ENCODE data around the gene ACSM2A.
"Not testable (repeated sequence)": the region's sequence is repeated elsewhere in the genome, so short reads cannot be mapped to it uniquely, and the experiment has no call there.

ACSM2A gene

DNA sequence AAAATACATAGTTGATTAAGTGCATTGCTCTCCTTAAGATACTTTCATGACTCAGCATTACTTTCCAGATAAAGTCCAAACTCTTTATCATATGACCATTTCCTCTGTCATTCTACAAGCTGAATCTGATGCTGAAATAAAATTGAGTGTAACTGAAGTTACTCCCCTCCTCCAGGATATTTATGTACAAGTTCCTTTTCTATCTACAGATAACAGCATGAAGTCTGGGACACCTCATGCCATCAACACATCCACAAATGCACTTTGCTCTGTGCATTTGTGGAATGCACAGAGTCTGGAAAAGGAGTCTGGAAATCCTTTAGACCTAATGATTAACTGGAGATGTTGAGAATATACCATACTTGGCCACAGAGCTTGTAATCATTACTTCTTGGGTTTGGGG is 64.4 kb downstream of the ACSM2A start:
- no peak for TF ChIP-seq CTCF (IDR thresholded peaks at IDR 0.05; ENCODE audit: low read depth, low read length, missing control alignments)
- no peak for DNase-seq (ENCODE audit: low read depth)
- H3K4me3 ChIP-seq (ENCODE audit: low read depth, low read length), result no peak overlapping the region

DNA sequence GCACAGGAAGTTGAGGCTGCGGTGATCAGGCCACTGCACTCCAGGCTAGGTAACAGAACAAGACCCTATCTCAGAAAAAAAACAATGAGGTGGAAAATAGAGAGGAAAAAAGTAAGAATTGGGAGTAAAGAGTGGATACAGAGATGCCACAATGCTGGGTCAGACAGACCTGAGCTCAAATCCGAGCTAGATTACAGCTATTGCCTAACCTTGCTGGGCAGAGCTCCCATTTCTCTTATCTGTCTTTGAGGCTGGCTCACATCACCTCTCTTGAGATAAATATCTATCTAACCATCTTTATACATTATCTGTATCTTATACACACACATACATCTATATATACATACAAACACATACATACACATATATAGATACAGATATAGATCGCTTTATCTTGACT is 65.8 kb downstream of the ACSM2A start:
- no peak for TF ChIP-seq CTCF (IDR thresholded peaks at IDR 0.05; ENCODE audit: low read depth, low read length, missing control alignments)
- no peak for DNase-seq (ENCODE audit: low read depth)
- no peak overlapping the region for H3K4me3 ChIP-seq (ENCODE audit: low read depth, low read length)

GRCh38 chr16:20519231-20519630 is 67.9 kb downstream of the ACSM2A start:
- no peak for DNase-seq (ENCODE audit: low read depth)
- no peak for TF ChIP-seq CTCF (IDR thresholded peaks at IDR 0.05; ENCODE audit: low read depth, low read length, missing control alignments)
- no peak overlapping the region for H3K4me3 ChIP-seq (ENCODE audit: low read depth, low read length)

DNA sequence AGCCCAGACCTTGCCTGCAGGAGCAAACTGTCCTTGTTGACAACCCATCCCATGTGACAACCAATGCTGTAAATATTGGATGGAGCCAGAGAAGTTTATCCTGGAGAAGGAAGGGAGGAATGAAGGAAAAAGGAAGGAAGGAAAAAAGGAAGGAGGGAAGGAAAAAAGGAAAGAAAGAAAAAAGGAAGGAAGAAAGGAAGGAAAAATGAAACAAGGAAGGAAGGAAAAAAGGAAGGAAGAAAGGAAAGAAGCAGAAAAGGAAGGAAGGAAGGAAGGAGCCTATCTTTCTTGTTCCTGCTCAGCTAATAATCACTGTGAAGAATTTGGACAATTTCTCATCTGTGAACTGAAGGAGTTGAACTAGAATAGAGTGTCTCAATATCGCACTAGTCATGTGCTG is 68.8 kb downstream of the ACSM2A start:
- DNase-seq (ENCODE audit: low read depth), result no peak
- no peak for TF ChIP-seq CTCF (IDR thresholded peaks at IDR 0.05; ENCODE audit: low read depth, low read length, missing control alignments)
- H3K4me3 ChIP-seq (ENCODE audit: low read depth, low read length), result no peak overlapping the region

DNA sequence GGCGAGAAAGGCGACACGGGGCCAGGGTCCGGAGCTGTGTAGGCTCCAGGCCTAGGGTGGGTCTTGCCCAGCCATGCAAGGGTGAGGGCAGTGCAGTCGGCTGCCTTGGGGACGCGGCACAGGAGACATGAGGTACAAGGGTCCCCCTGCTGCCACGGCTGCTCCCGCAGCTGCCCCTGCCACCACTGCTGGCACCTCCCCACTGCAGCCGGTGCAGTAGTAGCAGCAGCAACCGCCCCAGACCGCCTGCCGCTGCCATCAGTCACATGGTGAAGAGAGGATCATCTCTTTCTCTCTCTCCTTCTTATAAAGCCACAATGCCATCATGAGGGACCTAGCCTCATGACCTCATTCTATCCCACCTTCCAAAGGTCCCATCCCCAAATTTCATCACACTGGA is 80.5 kb downstream of the ACSM2A start:
- DNase-seq (ENCODE audit: low read depth); H3K4me3 ChIP-seq (ENCODE audit: low read depth, low read length): not testable (repeated sequence)

DNA sequence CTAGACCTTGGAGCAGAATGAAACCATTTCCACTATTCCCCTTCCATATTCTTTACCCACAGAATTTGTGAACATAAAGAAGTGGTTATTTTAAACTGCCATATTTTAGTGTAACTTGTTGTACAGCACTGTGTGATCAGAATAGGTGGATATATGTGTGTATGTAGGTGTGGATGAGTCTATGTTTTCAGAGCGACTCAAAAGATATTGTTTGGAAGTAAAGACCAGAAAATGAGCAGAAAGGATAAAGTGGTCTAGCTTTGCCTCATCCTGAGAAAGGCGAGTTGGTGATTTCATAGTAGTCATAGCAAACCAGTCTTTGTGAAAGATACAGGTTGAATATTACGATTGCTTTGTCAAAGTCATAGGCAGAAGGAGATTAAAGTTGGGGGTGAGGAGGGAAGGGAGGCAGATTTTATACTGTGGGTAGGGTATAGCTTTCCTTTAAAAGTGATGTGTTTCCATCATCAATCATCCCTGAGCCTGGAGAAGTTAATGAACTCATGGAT is 81.0 kb downstream of the ACSM2A start:
- H3K4me3 ChIP-seq (ENCODE audit: low read depth, low read length); DNase-seq (ENCODE audit: low read depth): not testable (repeated sequence)

DNA sequence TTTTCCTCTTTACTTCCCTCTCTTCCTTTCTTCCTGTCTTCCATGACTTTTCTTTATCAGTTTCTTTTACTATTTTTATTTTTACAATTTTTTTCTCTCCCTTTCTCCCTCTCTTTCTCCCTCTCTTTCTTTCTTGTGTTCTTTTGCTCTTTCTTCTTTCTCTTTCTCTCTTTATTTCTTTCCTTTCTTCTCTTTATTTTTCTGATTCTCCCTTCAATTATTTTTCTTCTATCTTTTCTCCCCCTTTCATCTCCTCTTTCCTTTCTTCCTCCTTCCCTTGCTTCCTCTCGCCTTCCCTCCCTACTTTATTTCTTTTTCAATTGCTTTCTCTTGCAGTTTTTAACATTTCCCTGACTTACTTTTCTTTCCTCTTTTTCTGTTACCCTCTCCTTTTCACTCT is 85.3 kb downstream of the ACSM2A start:
- not testable (repeated sequence) for H3K4me3 ChIP-seq (ENCODE audit: low read depth, low read length); DNase-seq (ENCODE audit: low read depth)
